ENCODE measurements around the gene AUNIP. TPM values are rescaled to one million over a fixed set of nuclear protein-coding genes. Genes with fewer than 3 reads are reported as not detected.
A peak's percentile ranks its signal among the peaks of the same experiment; 100 is the strongest.

AUNIP gene
- total RNA-seq, 4 donors from 2014 or later, result 1.3 to 5.4 (median 2.5) TPM

- no peak overlapping the region for H3K4me3 ChIP-seq
- DNase-seq, result no peak
- intact Hi-C loops (cut with DNase I), result no loop called here
- H3K27me3 ChIP-seq, result no peaks in the 10 kb centered on the region
- peaks cover 8 to 53% (median 19%) of the 10 kb centered on the region in 3 donors for H3K4me1 ChIP-seq
- H3K9me3 ChIP-seq, result no peaks in the 10 kb centered on the region
- 72 to 85% methylated on average over 5 of the region's 5 CpGs for WGBS, 2 donors
- H3K36me3 ChIP-seq, result peaks cover 0 to 25% (median 0%) of the 10 kb centered on the region in 3 donors
- TF ChIP-seq, protein P1, sequence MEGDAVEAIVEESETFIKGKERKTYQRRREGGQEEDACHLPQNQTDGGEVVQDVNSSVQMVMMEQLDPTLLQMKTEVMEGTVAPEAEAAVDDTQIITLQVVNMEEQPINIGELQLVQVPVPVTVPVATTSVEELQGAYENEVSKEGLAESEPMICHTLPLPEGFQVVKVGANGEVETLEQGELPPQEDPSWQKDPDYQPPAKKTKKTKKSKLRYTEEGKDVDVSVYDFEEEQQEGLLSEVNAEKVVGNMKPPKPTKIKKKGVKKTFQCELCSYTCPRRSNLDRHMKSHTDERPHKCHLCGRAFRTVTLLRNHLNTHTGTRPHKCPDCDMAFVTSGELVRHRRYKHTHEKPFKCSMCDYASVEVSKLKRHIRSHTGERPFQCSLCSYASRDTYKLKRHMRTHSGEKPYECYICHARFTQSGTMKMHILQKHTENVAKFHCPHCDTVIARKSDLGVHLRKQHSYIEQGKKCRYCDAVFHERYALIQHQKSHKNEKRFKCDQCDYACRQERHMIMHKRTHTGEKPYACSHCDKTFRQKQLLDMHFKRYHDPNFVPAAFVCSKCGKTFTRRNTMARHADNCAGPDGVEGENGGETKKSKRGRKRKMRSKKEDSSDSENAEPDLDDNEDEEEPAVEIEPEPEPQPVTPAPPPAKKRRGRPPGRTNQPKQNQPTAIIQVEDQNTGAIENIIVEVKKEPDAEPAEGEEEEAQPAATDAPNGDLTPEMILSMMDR (IDR thresholded peaks at IDR 0.05), result no peak
- TF ChIP-seq POLR2A (IDR thresholded peaks at IDR 0.05), result no peak
- H3K27ac ChIP-seq, result peak overlapping the region in 1 of 4 donors; percentile 9
These were observed 41.0 kb upstream of the AUNIP start for GRCh38 chr1:25900219-25900618.

- Histone ChIP-seq H3K27ac (peak overlapping the region in 2 of 4 donors; percentile 9 to 46), H3K27me3 (no peaks in the 10 kb centered on the region), H3K4me3 (no peak overlapping the region), H3K9me3 (no peaks in the 10 kb centered on the region), H3K36me3 (peaks cover 0 to 25% (median 0%) of the 10 kb centered on the region in 3 donors), H3K4me1 (peaks cover 8 to 53% (median 19%) of the 10 kb centered on the region in 3 donors)
- 47 to 55% methylated on average over 6 of the region's 6 CpGs for WGBS, 2 donors
- no peak for TF ChIP-seq POLR2A (IDR thresholded peaks at IDR 0.05)
- TF ChIP-seq, protein P1 (IDR thresholded peaks at IDR 0.05), result no peak
- intact Hi-C loops (cut with DNase I), result no loop called here
- no peak for DNase-seq
These were observed 40.5 kb upstream of the AUNIP start for GRCh38 chr1:25899792-25900191.

GRCh38 chr1:25898223-25899015 is 39.2 kb upstream of the AUNIP start:
- Histone ChIP-seq H3K9me3 (no peaks in the 10 kb centered on the region), H3K27ac (no peak overlapping the region), H3K4me3 (no peak overlapping the region), H3K27me3 (no peaks in the 10 kb centered on the region), H3K4me1 (peaks cover 8 to 39% (median 11%) of the 10 kb centered on the region in 3 donors), H3K36me3 (peaks cover 0 to 25% (median 0%) of the 10 kb centered on the region in 3 donors)
- WGBS, 2 donors, result 83 to 90% methylated on average over 5 to 9 of the region's 11 CpGs
- no peak for DNase-seq
- intact Hi-C loops (cut with DNase I), result no loop called here
- TF ChIP-seq POLR2A (IDR thresholded peaks at IDR 0.05), result no peak
- TF ChIP-seq, protein P1 (IDR thresholded peaks at IDR 0.05), result no peak

DNA sequence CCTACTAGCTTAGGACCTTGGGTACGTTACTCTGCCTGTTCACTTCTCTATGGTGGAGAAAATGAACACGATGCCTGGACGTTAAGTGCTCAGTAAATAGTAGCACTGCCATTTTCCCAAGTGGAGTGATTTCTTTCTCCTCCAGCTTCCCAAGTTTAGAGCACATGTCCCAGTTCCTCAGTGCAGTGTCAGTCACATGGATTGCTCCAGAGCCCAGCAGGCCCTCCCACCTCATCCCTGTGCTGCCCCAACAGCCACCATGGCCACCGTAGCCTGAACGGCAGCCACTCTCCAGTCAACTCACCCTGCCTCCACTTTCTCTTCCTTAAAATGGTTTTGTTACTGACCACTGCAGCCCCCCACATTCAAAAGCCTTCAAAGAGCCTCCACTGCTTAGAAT is 38.5 kb upstream of the AUNIP start:
- DNase-seq, result no peak
- H3K36me3 ChIP-seq, result peaks cover 0 to 25% (median 0%) of the 10 kb centered on the region in 3 donors
- WGBS, 2 donors, result 83 to 92% methylated on average over 5 of the region's 5 CpGs
- no peaks in the 10 kb centered on the region for H3K27me3 ChIP-seq
- peaks cover 10 to 41% (median 12%) of the 10 kb centered on the region in 3 donors for H3K4me1 ChIP-seq
- no peaks in the 10 kb centered on the region for H3K9me3 ChIP-seq
- no peak overlapping the region for H3K4me3 ChIP-seq
- H3K27ac ChIP-seq, result no peak overlapping the region
- intact Hi-C loops (cut with DNase I), result no loop called here
- TF ChIP-seq POLR2A (IDR thresholded peaks at IDR 0.05), result no peak
- TF ChIP-seq, protein P1 (IDR thresholded peaks at IDR 0.05), result no peak

GRCh38 chr1:25896266-25896665 is 37.0 kb upstream of the AUNIP start:
- H3K4me1 ChIP-seq, result peaks cover 20 to 56% (median 23%) of the 10 kb centered on the region in 3 donors
- no peak for TF ChIP-seq POLR2A (IDR thresholded peaks at IDR 0.05)
- TF ChIP-seq, protein P1 (IDR thresholded peaks at IDR 0.05), result no peak
- no peak overlapping the region for H3K4me3 ChIP-seq
- H3K27ac ChIP-seq, result no peak overlapping the region
- no peaks in the 10 kb centered on the region for H3K27me3 ChIP-seq
- no peak for DNase-seq
- WGBS, 2 donors, result 71% methylated on average over 1 of the region's 1 CpG; no CpG with 5 or more reads in 1 of the 2 donors
- peaks cover 0 to 21% (median 0%) of the 10 kb centered on the region in 3 donors for H3K36me3 ChIP-seq
- no peaks in the 10 kb centered on the region for H3K9me3 ChIP-seq
- intact Hi-C loops (cut with DNase I), result no loop called here
